Neural crest cell (in vitro differentiated cells): ENCODE data around the gene LRRC74B. TPM values are rescaled to one million over a fixed set of nuclear protein-coding genes. Genes with fewer than 3 reads are reported as not detected.

ENCODE experiments used
- DNase-seq: peaks from one replicate; pipeline ENCODE4 v3.0.0; 2021; ENCODE audit warnings: low read depth, mixed read lengths, low spot score
- H3K27ac Mint-ChIP-seq: one replicate; pipeline ENCODE4 v1.8.0; 2021; ENCODE audit warnings: mild to moderate bottlenecking, mixed read lengths; ENCODE audit not compliant: unreplicated experiment
- H3K27me3 Mint-ChIP-seq: 2 replicates; pipeline ENCODE4 v1.8.0; 2021; ENCODE audit warnings: low read depth, mild to moderate bottlenecking, mixed read lengths
- H3K36me3 Mint-ChIP-seq: 2 replicates; pipeline ENCODE4 v1.8.0; 2021; ENCODE audit warnings: low read depth, mild to moderate bottlenecking, mixed read lengths
- H3K4me1 Mint-ChIP-seq: 2 replicates; pipeline ENCODE4 v1.8.0; 2021; ENCODE audit warnings: mixed read lengths
- H3K4me3 Mint-ChIP-seq: one replicate; pipeline ENCODE4 v1.8.0; 2021; ENCODE audit warnings: mild to moderate bottlenecking, mixed read lengths
- H3K9me3 Mint-ChIP-seq: 2 replicates; pipeline ENCODE4 v1.8.0; 2021; ENCODE audit warnings: mixed read lengths
- total RNA-seq: library from RNA; stranded (reverse); gene quantifications from 2 replicates; pipeline ENCODE4 v1.2.1, GENCODE V29; 2021
- TF ChIP-seq, protein P1 (sequence below): fragments of 200-600 bp; sonication (generic); conservative IDR thresholded peaks from 2 replicates; pipeline ENCODE4 v1.5.0; 2021; ENCODE audit warnings: antibody characterized with exemption, mild to moderate bottlenecking

Gene LRRC74B
- total RNA-seq, 1 donor from 2014 or later: not detected

DNA sequence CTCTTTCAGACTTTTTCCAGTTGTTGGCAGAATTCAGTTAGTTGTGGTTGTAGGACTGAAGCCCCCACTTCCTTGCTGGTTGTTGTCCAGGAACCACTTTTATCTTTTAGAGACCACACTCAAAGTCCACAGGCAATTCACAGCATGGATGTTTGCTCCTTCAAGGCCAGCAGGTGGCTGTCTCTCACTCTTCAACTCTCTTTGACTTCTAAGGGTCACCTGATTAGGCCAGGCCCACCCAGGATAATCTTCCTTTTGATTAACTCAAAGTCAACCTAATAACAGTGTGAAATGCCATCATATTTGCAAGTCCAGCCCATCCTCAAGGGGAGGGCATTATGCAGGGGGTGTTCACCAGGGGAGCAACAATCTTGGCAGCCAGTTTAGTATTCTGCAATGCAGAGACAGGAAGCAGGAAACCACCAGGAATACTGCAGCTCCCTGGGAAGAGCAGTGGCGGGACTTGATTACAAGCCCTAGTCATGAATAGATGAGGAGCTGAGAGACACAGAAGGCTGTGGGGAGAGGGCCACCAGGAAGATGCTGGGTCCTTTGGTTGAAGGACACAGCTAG lies 52.4 kb downstream of the LRRC74B start:
- H3K36me3 Mint-ChIP-seq: no peaks in the 10 kb centered on the region
- H3K27ac Mint-ChIP-seq: no peak overlapping the region
- peaks cover 8% of the 10 kb centered on the region for H3K4me1 Mint-ChIP-seq
- no peak for DNase-seq
- no peaks in the 10 kb centered on the region for H3K9me3 Mint-ChIP-seq
- no peak overlapping the region for H3K4me3 Mint-ChIP-seq
- H3K27me3 Mint-ChIP-seq: peaks cover 4% of the 10 kb centered on the region
- TF ChIP-seq, protein P1, sequence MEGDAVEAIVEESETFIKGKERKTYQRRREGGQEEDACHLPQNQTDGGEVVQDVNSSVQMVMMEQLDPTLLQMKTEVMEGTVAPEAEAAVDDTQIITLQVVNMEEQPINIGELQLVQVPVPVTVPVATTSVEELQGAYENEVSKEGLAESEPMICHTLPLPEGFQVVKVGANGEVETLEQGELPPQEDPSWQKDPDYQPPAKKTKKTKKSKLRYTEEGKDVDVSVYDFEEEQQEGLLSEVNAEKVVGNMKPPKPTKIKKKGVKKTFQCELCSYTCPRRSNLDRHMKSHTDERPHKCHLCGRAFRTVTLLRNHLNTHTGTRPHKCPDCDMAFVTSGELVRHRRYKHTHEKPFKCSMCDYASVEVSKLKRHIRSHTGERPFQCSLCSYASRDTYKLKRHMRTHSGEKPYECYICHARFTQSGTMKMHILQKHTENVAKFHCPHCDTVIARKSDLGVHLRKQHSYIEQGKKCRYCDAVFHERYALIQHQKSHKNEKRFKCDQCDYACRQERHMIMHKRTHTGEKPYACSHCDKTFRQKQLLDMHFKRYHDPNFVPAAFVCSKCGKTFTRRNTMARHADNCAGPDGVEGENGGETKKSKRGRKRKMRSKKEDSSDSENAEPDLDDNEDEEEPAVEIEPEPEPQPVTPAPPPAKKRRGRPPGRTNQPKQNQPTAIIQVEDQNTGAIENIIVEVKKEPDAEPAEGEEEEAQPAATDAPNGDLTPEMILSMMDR: no peak

DNA sequence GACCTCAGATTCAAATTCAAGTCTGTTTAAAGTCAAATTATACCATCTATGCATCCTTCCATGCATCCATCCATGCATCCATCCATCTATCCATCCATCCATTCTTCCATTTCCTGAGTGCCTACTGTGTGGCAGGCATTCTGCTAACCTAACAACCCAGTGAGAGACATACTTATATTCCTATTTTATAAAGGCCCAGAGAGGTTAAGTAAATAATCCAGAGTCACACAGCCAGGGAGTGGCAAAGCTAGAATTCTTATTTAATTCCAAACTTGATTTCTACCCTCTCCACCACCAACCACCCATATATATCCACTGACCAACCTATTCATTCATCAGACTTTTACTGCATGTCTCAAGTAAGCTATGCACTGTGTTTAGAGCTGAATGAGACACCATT lies 53.8 kb downstream of the LRRC74B start:
- H3K27ac Mint-ChIP-seq: no peak overlapping the region
- H3K4me3 Mint-ChIP-seq: no peak overlapping the region
- DNase-seq: no peak
- TF ChIP-seq, protein P1: no peak
- no peaks in the 10 kb centered on the region for H3K9me3 Mint-ChIP-seq
- peaks cover 8% of the 10 kb centered on the region for H3K27me3 Mint-ChIP-seq
- peaks cover 8% of the 10 kb centered on the region for H3K4me1 Mint-ChIP-seq
- no peaks in the 10 kb centered on the region for H3K36me3 Mint-ChIP-seq

DNA sequence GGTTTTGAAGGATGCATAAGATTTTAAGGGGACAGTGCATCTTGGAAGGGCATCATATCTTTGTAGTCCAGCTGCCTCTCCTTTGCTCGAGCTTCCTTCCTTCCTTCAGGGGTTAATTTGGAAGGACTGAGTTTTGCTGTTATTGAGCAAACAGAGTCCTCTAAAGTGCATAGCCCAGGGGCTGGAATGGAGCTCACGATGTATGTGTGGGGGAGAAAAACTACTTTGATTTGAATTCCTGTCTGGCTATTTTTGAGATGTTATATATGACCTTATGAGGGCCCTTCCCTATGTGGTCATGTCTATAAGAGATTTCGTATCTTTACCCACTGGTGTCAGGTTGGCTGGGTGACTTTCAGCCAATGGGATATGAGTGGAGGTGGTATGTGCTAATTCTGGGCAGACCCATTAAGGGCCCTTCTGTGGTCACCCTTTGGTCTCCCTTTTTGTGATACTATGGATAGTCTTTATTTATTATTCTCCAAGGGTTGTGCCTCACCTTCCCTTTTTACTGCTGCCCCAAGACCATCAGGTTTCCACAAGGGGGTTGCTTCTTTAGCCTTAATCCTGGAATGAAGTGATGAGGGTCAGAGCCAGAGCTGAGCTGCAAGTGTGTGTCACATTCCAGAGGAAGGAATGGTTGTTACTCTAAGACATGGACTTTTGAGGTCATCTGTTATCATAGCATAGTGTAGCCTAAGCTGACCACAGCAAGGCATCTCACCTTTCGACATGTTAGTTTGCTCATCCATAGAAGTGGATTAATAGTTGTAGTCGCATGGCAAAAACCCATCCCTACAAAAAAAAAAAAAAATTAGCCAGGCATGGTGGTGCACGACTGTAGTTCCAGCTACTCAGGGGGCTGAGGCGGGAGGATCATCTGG lies 54.6 kb downstream of the LRRC74B start:
- no peak overlapping the region for H3K27ac Mint-ChIP-seq
- TF ChIP-seq, protein P1: no peak
- H3K9me3 Mint-ChIP-seq: no peaks in the 10 kb centered on the region
- H3K36me3 Mint-ChIP-seq: no peaks in the 10 kb centered on the region
- peaks cover 11% of the 10 kb centered on the region for H3K27me3 Mint-ChIP-seq
- no peak for DNase-seq
- H3K4me3 Mint-ChIP-seq: no peak overlapping the region
- H3K4me1 Mint-ChIP-seq: peaks cover 8% of the 10 kb centered on the region

DNA sequence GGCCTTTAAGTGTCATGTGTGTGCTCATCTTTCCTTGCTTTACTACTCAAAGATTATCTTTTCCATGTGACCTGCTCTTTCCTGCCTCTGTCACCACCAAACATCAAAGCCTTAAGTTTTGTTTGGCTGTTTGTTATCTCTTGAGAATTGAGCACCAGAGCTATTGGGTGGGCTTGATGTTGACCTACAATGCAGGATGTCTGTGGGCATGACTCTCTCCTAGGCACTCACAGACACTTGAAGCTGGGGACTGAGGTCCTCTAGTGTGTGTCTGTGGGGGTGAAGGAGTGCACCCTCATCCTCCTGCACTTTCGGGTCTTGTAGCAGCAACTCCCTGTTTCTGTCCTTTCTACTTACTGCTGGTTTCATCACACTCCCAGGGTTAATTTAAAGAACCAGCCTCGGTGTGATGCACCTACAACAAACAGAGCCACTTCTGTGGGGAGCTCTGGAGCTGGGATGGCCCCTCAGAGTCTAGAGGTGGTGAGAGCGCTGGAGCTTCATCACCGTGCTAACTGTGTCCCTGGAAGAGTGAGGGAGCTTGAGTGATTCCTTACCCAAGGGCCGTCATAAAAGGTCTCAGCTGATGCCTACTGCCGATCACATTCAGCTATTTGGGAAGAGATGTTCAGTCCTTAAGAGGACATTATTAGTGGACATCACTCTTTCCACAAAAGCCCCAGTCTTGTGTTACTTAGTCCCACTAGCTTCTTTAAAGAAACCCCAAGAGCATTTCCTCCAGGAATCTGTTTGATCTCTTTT lies 56.3 kb downstream of the LRRC74B start:
- H3K27ac Mint-ChIP-seq: peak overlapping the region; percentile 45
- H3K36me3 Mint-ChIP-seq: no peaks in the 10 kb centered on the region
- no peaks in the 10 kb centered on the region for H3K9me3 Mint-ChIP-seq
- no peak overlapping the region for H3K4me3 Mint-ChIP-seq
- peaks cover 15% of the 10 kb centered on the region for H3K27me3 Mint-ChIP-seq
- TF ChIP-seq, protein P1: no peak
- no peak for DNase-seq
- peaks cover 8% of the 10 kb centered on the region for H3K4me1 Mint-ChIP-seq

DNA sequence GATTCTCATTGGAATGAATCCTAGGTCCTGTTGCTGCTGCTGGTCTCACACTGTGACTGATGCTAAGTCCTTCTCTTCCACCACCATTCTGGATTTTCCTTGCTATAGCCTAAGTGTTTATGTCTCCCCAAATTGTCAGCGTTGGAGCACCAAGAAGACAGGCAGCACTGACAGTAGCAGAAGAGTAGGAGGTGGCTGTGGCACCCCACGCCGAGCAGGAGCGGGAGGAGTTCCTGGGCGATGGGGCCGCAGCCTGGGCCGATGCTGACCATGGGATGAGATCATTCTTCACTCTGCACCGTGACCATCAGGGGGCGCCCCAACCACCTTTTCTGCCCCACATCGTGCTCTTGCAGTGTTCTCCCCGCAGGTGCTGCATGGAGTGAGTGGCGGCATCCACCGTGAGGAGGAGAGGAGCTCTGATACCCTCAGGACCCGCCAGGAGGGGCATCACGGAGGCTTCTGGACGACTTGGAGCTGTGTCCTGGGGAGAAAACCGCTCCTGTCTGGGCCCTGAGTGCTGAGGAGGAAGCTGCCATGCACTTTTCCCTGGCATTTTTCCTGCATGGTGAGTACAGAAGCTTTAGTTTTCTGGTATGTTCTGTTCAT lies 57.0 kb downstream of the LRRC74B start:
- TF ChIP-seq, protein P1: peak; percentile 86
- peaks cover 15% of the 10 kb centered on the region for H3K27me3 Mint-ChIP-seq
- DNase-seq: peak; percentile 95
- peak overlapping the region; percentile 39 for H3K27ac Mint-ChIP-seq
- peak overlapping the region; percentile 50 for H3K4me3 Mint-ChIP-seq
- peaks cover 8% of the 10 kb centered on the region for H3K4me1 Mint-ChIP-seq
- no peaks in the 10 kb centered on the region for H3K36me3 Mint-ChIP-seq
- H3K9me3 Mint-ChIP-seq: no peaks in the 10 kb centered on the region
